ENCODE measurements around the gene NRXN3.

GRCh38 chr14:78904094-78904493, 733.9 kb downstream of the NRXN3 start:
- TF ChIP-seq PBX3 (IDR thresholded peaks at IDR 0.05) (no peak), POLR2AphosphoS5 (IDR thresholded peaks at IDR 0.05; ENCODE audit: low read depth, low read length) (no peak), CTCF (IDR thresholded peaks at IDR 0.05) (peak; percentile 22), FOSL2 (IDR thresholded peaks at IDR 0.05; ENCODE audit: borderline replicate concordance, low read depth) (no peak), EZH2phosphoT487 (IDR thresholded peaks at IDR 0.05; ENCODE audit: borderline replicate concordance, low read depth) (no peak)

Data from SK-N-SH (cell line).